ENCODE data around the gene LOXL3. TPM values are rescaled to one million over a fixed set of nuclear protein-coding genes. Genes with fewer than 3 reads are reported as not detected.
"Not testable (repeated sequence)": the region's sequence is repeated elsewhere in the genome, so short reads cannot be mapped to it uniquely, and the experiment has no call there.

LOXL3 gene
- total RNA-seq, 2 donors from 2014 or later: 6.1 to 11.8 TPM

DNA sequence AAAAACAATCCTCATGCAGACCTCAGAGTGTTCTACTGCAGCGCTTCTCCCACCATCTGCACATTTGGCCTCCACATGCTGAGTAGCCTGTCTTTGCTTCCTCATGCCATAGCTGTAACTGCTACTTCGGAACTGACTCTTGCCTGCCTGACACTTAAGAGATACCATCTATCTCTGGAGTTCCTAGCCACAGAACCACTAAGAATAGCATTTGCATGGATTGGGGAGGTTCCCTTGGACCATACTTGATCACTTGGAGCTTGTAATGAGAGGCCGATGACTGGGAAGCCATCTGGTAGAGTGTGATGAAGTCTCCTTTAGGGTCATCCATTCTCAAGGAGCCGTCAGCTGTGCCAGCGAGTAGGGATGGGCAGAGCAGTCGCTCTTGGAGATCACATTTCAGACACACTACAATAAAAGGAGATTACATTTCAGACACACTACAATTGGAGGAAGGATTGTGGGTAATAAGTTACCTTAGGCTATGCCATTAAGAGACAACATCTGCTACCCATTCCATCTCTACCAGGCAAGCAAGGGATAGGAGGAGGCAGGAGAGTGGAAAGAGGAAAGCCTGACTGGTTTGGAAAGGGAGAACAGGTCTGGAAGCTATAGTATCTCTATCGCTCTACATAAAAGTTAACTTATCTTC, 22.6 kb upstream of the LOXL3 start:
- intact Hi-C loops (cut with DNase I): no loop called here
- DNase-seq (ENCODE audit: low spot score): no peak

DNA sequence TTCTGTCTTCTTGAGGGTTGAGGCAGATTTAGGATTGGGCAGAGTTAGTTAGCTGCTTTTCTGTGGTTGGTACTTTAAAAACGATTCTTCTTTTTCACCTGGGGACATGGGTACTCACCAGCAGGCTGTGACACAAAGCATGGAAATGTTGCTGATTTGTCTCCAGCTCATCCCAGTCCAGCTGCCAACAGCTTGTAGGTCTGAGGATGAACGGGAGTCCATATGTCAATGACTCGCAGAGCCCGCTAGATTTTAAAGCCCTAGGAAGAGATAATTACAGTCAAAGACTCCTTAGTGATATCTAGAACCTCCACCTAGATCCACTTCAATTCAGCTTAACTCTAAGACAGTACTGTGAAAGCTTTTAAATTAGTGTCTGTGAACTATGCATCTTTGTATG, 21.6 kb upstream of the LOXL3 start:
- no peak for DNase-seq (ENCODE audit: low spot score)
- intact Hi-C loops (cut with DNase I): no loop called here

DNA sequence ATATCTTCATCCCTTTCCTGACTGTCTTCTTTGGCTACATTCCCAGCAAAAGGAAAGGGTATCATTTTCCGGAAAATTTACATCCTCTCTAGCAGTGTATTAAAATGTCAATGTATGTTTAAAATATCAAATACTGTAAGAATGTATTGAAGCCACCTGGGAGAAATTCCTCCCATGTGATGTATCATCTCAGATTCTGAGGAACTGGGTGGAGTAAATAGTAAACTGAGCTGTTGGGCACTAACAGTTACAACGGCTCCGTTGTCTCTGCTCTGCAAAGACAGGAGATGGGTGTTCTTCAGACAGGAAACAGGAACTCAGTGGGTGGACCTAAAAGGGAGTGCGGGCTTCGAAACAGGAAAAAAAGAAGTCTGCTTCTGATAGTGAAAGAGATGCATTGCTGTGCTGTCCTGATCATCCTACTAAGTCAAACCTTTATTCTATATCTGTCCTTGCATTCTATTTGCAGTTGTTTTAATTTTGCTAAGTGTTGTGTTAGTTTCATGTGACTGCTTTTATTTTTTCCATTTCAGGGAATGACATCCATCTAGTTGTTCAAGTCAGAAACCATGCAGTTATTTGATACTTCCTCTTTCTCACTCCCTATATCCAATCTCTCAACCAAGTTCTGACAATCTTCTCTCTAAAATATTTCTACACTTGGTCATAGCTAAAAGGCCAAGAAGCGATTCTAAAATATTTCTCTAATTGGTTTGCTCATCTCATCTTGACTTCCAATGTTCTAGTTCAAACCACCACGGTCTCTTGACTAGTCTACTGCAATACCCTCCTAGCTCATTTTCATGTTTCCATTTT, 20.2 kb upstream of the LOXL3 start:
- DNase-seq (ENCODE audit: low spot score): no peak

DNA sequence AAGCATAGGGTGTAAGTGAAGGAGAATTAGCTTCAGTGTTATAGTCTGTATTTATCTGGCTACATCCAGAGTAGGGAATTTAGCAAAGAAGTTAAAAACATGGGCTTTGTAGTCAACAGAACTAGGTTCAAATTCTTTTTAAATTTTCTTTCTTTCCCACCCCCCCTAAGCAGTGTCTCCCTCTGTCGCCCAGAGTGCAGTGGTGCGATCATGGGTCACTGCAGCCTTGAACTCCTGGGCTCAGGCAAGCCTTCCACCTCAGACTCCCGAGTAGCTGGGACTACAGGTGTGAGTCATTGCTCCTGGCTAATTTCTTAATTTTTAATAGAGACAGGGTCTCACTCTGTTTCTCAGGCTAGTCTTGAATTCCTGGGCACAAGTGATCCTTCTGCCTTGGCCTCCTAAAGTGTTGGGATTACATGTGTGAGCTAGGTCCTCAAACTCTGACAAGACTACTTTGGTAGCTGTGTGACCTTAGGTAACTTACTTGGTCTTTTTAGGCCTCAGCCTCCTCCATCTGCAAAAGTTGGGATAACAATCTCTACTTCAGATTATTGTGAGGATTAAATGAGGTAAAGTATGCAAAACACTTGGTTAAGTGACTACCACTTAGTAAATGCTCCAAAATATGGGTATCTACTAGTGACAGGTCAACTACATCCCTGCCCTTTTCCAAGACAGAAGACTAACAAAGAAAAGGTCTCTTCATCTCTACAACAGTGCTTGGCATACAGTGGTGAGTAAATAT, 18.6 kb upstream of the LOXL3 start:
- DNase-seq (ENCODE audit: low spot score): no peak
- intact Hi-C loops (cut with DNase I): no loop called here

More for the DNA sequence above, 20.2 kb upstream of the LOXL3 start:
- intact Hi-C loops (cut with DNase I): no loop called here

DNA sequence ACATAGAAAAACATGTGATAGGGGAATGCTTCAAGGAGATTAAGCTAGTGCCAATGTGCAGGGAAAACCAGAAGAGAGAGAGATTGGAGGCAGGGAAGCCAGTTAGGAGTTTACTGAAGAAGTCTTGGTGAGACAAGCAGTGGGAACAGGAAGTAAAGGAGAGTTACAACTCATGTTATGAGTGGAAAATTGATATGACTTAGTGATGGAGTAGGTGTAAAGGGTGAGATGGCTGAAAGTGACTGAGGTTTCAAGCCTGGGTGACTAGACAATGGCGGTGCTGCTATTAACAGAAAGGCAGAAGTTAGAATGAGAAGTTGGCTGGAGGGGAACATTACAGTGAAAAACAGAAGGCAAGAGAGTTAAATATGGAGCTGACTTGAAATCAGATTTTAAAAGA, 17.3 kb upstream of the LOXL3 start:
- DNase-seq (ENCODE audit: low spot score): no peak
- intact Hi-C loops (cut with DNase I): no loop called here

DNA sequence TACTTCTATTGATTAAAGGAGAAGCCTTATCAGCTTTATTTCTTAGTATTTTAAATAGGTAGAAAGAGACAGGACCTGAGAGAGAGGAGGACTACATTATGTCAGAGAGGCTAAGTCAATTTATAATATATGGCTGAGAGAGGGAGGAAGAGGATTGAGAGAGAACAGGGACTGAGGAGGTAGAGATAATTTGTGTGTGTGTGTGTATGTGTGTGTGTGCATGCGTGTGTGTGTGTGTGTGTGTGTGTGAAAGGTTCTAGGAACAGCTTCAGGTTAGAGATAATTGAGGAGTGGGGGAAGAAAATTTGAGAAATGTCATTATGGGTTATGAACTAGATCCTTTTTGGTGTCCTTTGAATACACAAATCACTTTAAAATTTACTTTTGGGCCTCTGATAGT, 15.9 kb upstream of the LOXL3 start:
- no peak for DNase-seq (ENCODE audit: low spot score)
- intact Hi-C loops (cut with DNase I): no loop called here

DNA sequence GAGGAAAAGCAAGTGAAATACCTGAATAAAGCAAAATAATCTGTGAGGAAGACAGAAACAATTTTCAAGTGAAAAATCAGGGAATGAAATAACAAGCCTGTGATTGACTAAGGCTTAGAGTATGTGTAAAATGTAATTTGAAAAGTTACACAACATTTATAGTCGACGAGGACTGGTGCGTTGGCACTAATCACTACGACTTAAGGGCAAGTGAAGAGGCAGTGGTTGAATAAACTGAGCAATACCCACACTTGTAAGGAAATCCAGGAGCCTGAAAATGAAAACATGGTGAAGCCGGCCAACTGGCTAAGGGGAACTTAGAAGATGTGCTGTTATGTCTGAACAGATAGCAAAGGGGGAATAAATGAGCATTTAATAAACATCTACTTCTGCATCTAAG, 14.1 kb upstream of the LOXL3 start:
- intact Hi-C loops (cut with DNase I): no loop called here
- DNase-seq (ENCODE audit: low spot score): no peak

DNA sequence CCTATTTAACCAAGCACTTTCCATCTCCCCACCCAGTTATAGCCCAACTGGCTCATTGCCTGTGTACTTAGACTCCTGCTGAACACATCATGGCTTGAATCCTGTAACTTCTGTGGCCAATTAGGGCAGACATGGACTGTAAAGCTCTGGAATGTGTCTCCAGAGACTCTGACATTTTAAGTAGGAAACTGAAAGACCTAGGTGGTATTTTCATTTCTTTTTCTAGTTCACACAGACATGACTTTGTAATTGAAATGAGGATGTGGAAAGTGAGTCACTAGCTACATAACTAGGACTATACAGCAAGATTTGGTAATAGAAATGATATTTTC, 13.0 kb upstream of the LOXL3 start:
- no peak for DNase-seq (ENCODE audit: low spot score)
- intact Hi-C loops (cut with DNase I): no loop called here

DNA sequence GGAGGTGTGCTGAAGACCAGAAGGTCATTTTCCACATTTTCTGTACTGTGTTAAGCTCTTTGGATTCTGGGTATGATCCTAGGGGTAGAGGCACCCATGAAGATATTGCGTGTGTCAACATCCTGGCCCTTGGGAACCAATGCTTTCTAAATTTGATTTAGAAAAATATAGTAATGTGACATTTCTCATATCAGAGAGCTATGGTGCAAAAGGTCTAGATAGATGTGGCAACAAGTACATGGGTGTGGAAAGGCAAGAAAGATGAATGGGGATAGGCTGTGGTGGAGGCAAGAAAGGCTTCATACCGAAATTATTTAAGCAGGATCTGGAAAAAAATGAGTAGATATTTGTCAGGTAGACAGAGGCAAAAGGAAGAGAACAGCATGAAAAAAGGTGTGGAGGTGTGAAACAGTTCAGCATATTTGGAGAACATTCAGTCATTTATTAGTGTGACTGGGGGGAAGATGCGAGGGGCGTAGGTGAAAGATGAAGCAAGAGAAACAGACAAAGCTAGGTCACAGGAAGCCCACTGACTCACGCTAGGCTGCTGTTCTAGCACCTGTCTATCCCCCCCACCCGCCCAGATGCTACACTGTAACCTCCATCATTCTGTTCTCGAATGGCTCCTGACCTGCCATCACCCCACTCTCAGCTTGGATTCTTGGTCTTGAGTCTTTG, 12.5 kb upstream of the LOXL3 start:
- no peak for DNase-seq (ENCODE audit: low spot score)
- intact Hi-C loops (cut with DNase I): no loop called here

DNA sequence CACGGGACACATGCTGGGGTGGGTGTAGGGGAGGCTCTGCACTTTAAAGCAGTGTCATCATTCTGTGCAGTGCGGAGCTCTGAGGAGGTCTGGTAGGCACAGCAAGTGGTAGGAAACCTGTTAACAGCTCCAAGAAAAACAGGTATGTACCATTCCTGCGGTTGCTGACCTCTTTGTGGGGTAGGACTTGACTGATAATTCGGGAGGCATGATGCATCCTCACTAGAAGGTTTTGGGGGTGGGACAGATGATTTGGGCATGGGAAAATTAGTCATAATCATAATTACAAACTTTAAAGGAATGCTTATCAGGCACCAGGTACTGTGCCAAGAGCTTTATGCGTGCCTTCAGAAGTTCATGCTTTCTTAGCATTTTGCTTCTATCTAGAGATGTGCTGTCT, 10.5 kb upstream of the LOXL3 start:
- intact Hi-C loops (cut with DNase I): loop anchor here in 1 of 2 donors (1.0 kb wide), 1 partner anchor 21 kb away; no protein-coding TSS in a partner anchor
- no peak for DNase-seq (ENCODE audit: low spot score)

DNA sequence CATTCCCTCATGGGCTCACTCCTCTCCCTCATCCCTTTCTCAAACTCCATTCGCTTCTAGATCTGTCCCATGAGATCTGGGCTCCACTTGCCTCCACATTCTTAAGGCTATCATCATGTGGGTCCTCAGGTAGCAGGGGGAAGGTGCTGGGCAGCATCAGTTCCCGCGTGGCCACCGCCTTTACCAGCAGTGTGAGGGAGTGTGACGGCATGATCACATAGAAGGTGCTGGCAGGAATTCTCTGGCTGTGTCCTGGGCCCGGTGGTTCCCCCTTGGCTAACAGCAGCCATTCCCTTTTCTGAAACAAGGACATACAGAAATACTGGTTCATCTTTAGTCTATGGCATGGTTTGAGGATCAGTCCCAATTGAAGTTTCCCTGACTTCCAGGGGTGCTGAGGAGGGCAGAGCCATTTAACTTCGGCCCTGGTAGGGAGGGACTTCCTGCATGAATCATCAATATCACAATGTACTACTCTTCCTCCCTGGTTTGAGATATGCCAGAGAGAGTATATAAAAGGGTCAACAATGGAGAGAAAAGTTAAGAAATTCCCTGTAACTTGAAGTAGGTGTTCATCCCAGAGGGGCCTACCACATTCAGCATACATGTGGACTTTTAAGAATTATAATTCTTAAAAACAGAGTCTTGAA, 8.5 kb upstream of the LOXL3 start:
- intact Hi-C loops (cut with DNase I): no loop called here
- DNase-seq (ENCODE audit: low spot score): no peak

DNA sequence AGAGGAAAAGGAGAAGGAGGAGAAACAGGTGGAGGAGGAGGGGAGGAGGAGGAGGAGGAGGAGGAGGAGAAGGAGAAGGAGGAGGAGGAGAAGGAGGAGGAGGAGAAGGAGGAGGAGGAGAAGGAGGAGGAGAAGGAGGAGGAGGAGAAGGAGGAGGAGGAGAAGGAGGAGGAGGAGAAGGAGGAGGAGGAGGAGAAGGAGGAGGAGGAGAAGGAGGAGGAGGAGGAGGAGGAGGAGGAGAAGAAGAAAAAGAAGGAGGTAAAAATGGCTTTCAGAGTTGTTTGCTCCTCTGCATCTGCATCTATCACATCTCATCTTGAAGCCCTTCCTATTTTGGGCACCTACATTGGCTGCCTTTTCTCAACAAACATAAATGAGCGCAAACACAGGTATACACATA, 7.3 kb upstream of the LOXL3 start:
- DNase-seq (ENCODE audit: low spot score); intact Hi-C loops (cut with DNase I): not testable (repeated sequence)

DNA sequence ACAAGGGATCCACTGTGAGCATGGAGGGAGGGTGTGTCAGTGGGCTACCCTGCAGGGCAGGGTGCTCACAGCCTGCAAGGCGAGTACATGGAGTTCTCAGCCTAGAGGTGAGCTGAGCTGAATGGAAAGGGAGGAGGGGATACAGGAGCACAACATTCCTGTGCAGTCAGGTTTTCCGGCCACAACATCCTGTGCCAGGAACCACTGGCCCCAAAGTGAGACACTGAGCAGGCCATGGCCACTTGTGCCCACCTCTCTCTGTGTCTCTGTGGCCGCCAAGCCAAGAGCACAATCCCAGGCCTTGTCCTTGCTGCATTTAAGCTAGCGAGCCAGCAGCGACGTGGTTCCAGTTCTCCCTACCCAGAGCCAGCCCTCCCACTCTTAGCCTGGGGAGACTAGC, 6.8 kb upstream of the LOXL3 start:
- intact Hi-C loops (cut with DNase I): no loop called here
- no peak for DNase-seq (ENCODE audit: low spot score)

DNA sequence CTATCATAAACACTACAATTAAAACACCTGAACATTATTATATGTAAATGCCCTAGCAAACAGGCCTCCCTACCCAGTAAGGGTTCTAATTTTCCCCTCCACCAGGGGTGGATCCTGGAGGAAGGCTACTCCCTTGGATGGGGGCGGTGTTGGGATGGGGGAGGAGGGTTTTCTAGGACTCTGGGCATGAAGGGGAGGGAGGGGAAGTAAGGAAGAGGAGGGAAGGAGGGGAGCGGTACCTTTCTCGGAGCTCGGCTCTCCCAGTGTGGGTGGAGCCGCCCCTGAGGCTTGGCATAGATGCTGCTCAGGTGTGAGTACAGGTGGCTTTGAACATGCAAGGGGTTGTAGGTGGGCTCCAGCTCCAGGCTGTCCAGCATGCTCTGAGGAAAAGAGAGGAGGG, 6.2 kb upstream of the LOXL3 start:
- intact Hi-C loops (cut with DNase I): no loop called here

DNA sequence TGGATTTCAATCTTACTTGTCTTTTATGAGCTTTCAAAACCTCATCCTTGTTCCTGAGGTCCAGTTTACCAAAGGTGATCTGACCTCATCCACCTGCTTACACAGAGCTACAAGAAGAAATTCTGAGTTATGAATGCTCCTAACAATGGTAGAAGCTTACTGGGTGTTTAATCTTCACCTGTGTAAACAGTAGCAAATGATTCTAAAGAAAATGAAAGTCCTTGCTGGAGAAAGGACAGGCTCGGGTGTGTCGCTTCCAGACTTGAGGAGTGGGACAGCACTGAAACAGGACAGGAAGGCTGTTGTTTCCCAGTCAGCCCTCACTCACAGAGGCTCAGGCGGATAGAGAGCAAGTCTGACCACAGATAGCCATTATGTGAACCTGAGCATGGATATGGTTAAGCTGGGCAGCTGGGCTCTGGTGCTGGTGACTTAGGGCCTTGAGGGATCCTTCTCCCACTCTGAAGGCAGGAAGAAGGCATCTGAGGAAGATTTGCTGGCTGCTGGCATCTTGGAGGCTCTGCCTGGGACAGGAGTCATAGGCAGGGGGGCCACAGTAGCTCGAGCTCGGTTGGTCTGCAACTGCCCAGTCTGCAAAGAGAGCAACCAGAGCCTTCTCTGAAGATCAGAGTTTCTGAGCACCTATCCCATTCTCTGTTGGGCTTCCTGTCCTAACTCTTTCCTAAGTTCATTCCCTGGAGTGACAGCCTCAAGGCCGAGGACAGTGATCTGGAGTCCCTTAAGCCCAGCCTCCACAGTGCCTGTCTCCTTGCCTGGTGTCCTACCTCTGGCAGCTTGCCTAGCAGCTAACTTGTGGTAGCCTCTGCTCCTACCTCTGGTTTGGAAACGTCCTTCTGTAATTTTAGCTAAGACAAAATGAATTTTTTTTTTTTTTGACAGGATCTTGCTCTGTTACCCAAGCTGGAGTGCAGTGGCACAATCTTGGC, 4.8 kb upstream of the LOXL3 start:
- DNase-seq (ENCODE audit: low spot score): no peak
- intact Hi-C loops (cut with DNase I): no loop called here

More for the DNA sequence above, 6.2 kb upstream of the LOXL3 start:
- no peak for DNase-seq (ENCODE audit: low spot score)

DNA sequence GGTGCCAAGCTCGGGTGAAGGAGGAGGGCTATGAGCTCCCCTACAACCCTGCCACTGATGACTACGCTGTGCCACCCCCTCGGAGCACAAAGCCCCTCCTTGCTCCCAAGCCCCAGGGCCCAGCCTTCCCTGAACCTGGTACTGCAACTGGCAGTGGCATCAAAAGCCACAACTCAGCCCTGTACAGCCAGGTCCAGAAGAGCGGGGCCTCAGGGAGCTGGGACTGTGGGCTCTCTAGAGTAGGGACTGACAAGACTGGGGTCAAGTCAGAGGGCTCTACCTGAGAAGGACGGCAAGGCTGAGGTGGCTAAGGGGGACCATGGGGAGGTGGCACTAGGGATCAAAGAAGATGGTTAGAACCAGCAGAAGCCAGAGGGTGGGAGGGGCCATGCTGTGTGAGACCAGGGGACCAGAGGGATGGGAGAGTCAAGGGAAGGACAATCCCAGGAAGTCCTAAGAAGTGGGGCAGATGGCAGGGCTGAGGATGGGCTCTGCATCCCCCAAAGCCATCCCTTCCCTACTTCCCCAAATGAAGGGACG, 3.2 kb upstream of the LOXL3 start:
- DNase-seq (ENCODE audit: low spot score): no peak
- intact Hi-C loops (cut with DNase I): no loop called here

DNA sequence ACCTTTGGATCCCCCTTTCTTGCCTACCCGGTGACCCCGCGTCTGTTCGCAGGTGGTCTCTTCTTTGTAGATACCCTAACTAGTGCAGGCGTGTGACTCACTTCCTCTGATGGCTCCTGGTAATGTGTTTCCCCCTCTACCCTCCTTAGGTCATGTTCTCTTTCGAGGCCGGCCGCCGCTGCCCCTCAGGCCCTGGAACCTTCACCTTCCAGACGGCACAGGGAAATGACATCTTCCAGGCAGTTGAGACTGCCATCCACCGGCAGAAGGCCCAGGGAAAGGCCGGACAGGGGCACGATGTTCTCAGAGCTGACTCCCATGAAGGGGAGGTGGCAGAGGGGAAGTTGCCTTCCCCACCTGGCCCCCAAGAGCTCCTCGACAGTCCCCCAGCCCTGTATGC, 2.4 kb upstream of the LOXL3 start:
- intact Hi-C loops (cut with DNase I): no loop called here
- no peak for DNase-seq (ENCODE audit: low spot score)

DNA sequence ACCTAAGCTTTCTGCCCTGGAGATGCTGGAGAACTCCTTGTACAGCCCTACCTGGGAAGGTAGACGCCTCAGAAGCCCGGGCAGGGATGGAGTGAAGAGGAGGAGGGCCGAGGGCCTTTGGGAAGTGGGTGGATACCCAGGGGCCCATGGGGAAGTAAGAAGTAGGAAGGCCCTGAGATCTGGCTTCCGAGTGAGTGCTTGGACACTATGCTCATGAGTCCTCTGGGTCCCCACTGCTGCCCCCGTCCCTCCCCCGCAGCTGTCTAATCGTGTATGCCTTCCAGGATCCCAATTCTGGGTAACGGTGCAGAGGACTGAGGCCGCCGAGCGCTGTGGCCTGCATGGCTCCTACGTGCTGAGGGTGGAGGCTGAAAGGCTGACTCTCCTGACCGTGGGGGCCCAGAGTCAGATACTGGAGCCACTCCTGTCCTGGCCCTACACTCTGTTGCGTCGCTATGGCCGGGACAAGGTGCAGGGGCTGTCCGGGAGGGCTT, 1.9 kb upstream of the LOXL3 start:
- peak; percentile 80 for DNase-seq (ENCODE audit: low spot score)
- intact Hi-C loops (cut with DNase I): no loop called here

All from posterior vena cava (tissue), 2 donors.